Activated naive CD4-positive, alpha-beta T cell (primary cell): ENCODE measurements around the gene ALCAM.

Source experiments
- DNase-seq, 4 experiments: peaks; one replicate each; lab custom pipeline; 2025; lab: John Stamatoyannopoulos, UW

Gene ALCAM

DNA sequence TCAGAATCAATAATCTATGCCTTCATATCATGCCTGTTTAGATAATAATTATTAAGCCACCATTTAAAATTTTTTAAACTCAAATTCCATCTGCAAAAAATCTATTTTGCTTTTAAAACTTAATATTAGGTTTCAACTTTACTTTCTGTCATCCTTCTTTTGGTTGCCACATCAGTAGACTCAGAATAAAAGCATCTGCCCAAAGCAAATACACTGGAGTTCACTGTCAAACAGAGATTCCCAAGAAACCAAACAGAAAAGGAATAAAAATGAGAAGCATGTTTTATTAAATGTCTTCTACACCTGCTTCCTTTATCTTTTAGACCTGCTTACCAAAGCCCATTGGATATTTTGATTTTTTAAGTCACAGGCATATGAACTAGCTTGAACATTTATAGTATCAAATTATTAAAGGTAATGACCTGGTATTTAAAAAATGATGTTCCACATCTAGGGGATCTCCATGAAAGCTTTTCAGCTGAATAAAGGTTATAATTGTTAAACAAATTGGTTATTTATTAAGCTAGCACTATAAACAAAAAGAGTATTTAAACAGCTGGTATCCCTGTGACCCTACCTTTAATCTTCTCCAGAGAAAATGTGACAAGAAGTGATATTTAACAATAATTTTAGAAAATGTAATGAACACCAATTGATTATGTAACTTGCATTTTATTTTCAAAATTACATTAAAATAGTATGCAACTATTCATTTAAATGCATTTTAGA, 62.5 kb downstream of the ALCAM start:
- DNase-seq, result no peak

- DNase-seq, result no peak
Observed at GRCh38 chr3:105430455-105430854, 63.7 kb downstream of the ALCAM start.

- no peak for DNase-seq
Observed at GRCh38 chr3:105431200-105431599, 64.5 kb downstream of the ALCAM start.

DNA sequence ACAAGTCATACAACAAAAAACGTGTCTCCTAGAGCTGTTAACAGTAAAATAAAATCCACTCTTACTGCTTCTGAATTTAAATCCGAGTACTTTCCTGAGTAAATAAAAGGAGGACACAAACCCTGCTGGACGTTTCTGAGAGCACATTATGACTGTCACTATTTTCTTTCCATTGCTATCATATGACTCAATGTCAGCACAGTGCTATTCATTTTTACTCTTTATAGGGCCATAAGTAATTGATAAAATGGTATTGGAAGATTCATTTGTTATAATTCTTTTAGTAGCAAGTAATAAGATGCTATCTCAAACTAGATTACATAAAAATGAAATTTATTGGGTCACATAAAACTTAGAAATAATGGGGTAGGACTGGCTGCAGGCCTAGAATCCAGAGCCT, 68.6 kb downstream of the ALCAM start:
- DNase-seq, result no peak

GRCh38 chr3:105436687-105437086, 70.0 kb downstream of the ALCAM start:
- DNase-seq, result no peak

DNA sequence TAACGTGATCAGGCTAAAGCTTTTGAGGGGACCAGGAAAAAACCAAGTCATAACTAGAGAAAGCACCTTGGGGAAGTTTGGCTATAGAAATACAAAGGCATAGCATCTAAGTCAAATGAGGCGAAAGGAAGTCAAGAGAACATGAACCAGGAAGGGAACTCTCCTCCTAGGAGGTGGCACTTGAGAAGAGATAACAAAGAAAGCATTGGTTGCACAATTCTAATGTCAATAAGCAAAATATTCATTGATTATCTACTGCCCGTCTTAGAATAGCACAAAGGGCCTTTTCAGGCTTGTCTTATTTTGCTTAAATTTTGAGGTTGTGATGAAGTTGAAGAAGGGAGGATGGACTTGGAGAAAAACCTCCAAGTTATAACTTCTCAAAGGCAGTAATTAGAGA, 73.4 kb downstream of the ALCAM start:
- no peak for DNase-seq

- no peak for DNase-seq
Observed at GRCh38 chr3:105444725-105445124, 78.0 kb downstream of the ALCAM start.

DNA sequence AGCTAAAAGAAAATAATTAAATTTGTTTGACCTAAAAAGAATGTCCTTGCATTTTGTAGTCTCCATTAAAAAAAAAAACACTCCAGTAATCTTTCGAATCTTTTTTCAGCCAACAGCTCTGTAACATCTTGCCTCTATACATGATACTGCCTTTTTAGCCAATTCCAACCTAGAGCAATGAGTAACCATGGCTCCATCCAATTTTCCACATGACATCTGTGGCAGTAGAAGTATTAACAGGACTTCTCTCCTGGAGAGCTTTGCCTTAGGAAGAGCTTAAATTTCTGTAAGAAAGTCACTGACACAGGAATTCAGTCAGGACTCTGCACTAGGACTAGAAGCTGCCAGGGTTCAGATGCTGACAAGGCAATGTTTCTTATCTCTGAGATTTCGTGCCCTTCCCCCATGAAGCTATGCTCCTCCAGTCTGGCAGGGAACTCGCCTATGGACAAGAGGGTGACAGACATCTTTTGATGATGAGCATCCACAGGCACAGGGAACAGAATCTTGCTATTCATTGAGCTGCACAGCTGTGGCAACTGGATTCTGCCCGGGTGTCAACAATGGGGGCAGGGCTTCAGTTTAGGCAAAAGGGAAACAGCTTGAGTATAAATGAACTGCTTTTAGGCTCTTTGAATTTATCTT, 81.8 kb downstream of the ALCAM start:
- DNase-seq, result no peak

DNA sequence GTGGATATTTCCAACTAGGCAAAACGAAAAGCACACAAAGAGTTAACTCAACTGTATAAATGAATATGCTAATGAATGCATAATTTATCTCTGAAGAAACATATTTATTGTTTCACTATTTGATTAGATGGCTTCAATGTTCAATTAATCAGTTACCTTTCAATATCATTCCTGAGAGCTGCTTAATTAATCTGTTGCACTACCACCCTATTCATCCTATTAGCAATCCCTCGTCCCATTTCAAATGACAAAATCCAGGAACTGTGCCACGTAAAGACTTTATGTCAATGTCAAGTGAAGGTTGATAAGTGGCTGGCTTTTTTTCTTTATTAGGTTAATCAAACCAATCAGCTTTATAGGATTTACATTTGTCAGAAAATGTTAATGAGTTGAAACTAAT, 82.7 kb downstream of the ALCAM start:
- no peak for DNase-seq

- no peak for DNase-seq
Observed at GRCh38 chr3:105456017-105456416, 89.3 kb downstream of the ALCAM start.

GRCh38 chr3:105458518-105459215, 92.0 kb downstream of the ALCAM start:
- DNase-seq, result no peak

GRCh38 chr3:105459566-105460290, 93.0 kb downstream of the ALCAM start:
- DNase-seq, result no peak

GRCh38 chr3:105463620-105464019, 96.9 kb downstream of the ALCAM start:
- no peak for DNase-seq

- no peak for DNase-seq
Observed at GRCh38 chr3:105465251-105465853, 98.6 kb downstream of the ALCAM start.

DNA sequence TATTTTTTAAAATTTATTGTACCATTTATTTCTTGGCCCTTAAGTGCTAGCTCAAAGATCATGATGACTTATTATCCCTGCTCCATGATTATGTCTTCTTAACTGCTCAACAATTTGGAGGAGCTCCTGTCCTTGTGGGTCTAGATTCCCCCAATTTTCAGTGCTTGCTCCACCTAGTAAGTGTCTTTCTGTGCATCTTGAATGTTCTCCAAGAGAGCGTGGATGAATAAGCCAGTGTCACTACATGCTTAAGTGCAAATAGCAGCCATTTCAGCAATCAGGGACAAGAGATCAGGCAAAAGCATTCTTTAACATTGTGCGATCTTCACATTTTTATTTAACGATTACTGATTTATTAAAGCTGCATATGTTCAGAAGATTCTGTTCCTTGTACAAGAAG, 99.4 kb downstream of the ALCAM start:
- no peak for DNase-seq

GRCh38 chr3:105466495-105467404, 100.0 kb downstream of the ALCAM start:
- DNase-seq, result no peak

DNA sequence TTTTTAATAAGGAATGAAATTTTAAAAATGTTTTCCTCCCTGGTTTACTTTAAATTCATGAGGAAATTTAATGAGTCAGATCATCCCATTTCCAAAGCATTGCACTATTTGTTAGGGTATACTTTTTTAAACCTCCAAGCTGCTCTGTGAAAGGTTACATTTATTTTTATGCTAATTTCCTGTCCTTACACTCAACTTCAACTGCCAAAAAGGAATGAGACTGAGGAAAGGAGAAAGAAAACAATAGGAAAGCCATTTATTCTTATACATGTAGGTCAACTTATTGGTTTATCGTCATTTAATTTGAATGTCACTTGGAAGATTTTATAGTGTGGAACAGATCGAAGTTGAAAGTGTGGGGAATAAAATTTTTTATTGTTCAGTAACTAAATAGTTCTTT, 104.1 kb downstream of the ALCAM start:
- no peak for DNase-seq

DNA sequence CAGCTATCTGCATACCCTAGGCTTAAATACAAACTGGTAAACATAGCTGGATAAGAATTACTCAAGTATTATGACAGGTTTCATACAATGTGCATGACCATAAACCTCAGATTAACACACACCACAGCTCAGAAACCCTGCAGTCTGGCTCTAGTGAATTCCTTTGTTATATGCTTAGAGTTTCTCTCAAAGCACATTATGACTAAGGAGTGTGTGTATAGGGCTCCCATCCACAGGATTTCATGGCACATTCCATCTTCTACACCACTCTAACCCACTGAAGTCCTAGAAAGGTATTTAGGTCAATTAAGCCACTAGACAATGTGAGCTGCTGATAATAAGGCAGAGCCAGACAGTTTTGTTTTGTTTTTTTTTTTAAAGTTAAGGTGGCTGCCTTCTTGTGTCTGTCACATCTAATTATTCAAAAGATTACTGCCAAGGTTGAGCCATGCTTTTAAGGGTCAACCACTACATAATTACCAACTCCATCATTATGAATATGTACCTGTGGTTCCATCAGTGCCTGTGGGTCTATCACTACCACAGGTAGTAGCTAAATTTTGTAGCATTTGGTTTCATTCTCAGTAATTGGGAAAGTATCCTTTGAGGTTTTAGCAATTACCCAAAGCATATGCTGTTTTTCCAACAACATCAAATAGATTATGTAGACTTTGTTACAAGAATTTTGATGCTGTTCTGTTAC, 107.0 kb downstream of the ALCAM start:
- no peak for DNase-seq

GRCh38 chr3:105480768-105481167, 114.1 kb downstream of the ALCAM start:
- no peak for DNase-seq

DNA sequence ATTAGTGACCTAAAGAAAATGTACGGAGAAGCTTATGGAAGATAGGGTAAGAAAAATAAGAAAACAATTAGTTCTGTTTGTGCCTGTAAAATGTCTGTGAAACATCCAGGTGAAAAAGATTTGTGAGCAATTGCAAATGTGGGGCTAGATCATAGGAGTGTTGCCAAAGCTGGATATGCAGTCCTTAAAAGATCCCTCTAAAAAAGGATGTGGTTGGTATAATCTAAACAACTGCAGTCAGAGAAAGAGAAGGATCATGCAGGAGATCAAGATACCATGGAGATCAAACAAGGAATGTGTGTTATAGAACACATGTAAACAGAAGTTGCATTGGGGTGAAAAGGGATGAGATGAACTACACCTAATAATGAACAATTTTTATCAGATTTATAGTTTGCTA, 116.8 kb downstream of the ALCAM start:
- no peak for DNase-seq
